Measurements from ENCODE around the gene LGR6. TPM values are rescaled to one million over a fixed set of nuclear protein-coding genes. Genes with fewer than 3 reads are reported as not detected.

Gene LGR6
- total RNA-seq, 4 donors from 2014 or later, result 0.53 to 3.3 (median 2.3) TPM

GRCh38 chr1:202365092-202365815, 171.7 kb downstream of the LGR6 start:
- H3K27ac ChIP-seq, result no peak overlapping the region
- no peaks in the 10 kb centered on the region for H3K4me1 ChIP-seq
- no peak for DNase-seq
- H3K9me3 ChIP-seq, result no peaks in the 10 kb centered on the region
- H3K36me3 ChIP-seq, result no peaks in the 10 kb centered on the region
- H3K4me3 ChIP-seq, result no peak overlapping the region
- TF ChIP-seq CTCF (IDR thresholded peaks at IDR 0.05), result no peak
- TF ChIP-seq POLR2A (IDR thresholded peaks at IDR 0.05), result no peak
- no peaks in the 10 kb centered on the region for H3K27me3 ChIP-seq

GRCh38 chr1:202367271-202367670, 173.7 kb downstream of the LGR6 start:
- no peak for TF ChIP-seq POLR2A (IDR thresholded peaks at IDR 0.05)
- no peak for TF ChIP-seq CTCF (IDR thresholded peaks at IDR 0.05)
- Histone ChIP-seq H3K9me3 (no peaks in the 10 kb centered on the region), H3K36me3 (no peaks in the 10 kb centered on the region), H3K27me3 (no peaks in the 10 kb centered on the region), H3K27ac (no peak overlapping the region), H3K4me1 (no peaks in the 10 kb centered on the region), H3K4me3 (no peak overlapping the region)
- DNase-seq, result no peak

Other genes with a start within 250 kb of the LGR6 start
- gene LMOD1, start 247.3 kb upstream of the LGR6 start, total RNA-seq, result 10 to 100 TPM in 3 of 4 donors, 1 to 10 TPM in 1; 10.0 to 70.1 (median 32.6) TPM
- gene TIMM17A, start 238.3 kb upstream of the LGR6 start, total RNA-seq, result 10 to 100 TPM; 20.6 to 31.0 (median 21.6) TPM
- 100 to 1,000 TPM; 165 to 257 (median 204) TPM for gene RNPEP, start 211.2 kb upstream of the LGR6 start, total RNA-seq
- 100 to 1,000 TPM; 497 to 741 (median 654) TPM for gene ELF3, start 183.2 kb upstream of the LGR6 start, total RNA-seq
- gene GPR37L1, start 70.9 kb upstream of the LGR6 start, total RNA-seq, result under 1 TPM in 3 of 4 donors, not detected in 1; 0.18 to 0.95 (median 0.27) TPM
- 10 to 100 TPM; 25.7 to 37.1 (median 36.0) TPM for gene ARL8A, start 49.1 kb upstream of the LGR6 start, total RNA-seq
- gene PTPN7, start 33.2 kb upstream of the LGR6 start, total RNA-seq, result 10 to 100 TPM in 2 of 4 donors, 1 to 10 TPM in 2; 4.7 to 48.7 (median 7.6) TPM
- 10 to 100 TPM in 1 of 4 donors, 1 to 10 TPM in 3; 2.0 to 13.2 (median 3.4) TPM for gene UBE2T, start 148.1 kb downstream of the LGR6 start, total RNA-seq
- 100 to 1,000 TPM in 2 of 4 donors, 10 to 100 TPM in 2; 33.1 to 131 (median 90.8) TPM for gene PPP1R12B, start 154.9 kb downstream of the LGR6 start, total RNA-seq

Measured in Peyer's patch (tissue), 4 donors.